Measurements from ENCODE around the gene GTF3C2. TPM values are rescaled to one million over a fixed set of nuclear protein-coding genes. Genes with fewer than 3 reads are reported as not detected.

The GTF3C2 gene
- total RNA-seq, 1 donor from 2014 or later, result 61.3 TPM

DNA sequence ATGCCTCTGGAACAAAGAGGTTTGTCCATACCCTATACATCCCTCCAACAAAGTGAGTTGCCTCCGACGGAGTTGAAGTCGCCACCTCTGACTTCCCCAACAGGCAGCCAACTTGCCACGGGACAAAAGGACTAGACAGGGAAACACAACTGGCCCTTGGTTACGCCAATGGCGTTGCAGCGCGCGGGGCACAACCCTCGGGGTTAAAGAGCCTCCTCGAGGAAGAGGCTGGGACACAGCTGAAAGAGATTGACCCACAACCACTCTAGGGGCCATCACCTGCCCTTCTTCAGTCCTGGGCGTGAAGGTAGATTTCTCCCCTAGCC, 545 bp downstream of the GTF3C2 start:
- H3K27ac Mint-ChIP-seq (ENCODE audit: unreplicated experiment), result peak overlapping the region; percentile 97
- H3K27me3 ChIP-seq (ENCODE audit: insufficient read depth, low read length), result no peaks in the 10 kb centered on the region
- peak; percentile 47 for DNase-seq (ENCODE audit: low read depth)
- no peak for FAIRE-seq
- peaks cover 3% of the 10 kb centered on the region for H3K9me3 Mint-ChIP-seq (ENCODE audit: unreplicated experiment)
- peak overlapping the region; percentile 86 for H2AFZ ChIP-seq (ENCODE audit: low read depth, low read length)
- H3K36me3 ChIP-seq (ENCODE audit: insufficient read depth, low read length), result no peaks in the 10 kb centered on the region
- peak overlapping the region; percentile 93 for H3K4me2 ChIP-seq (ENCODE audit: low read length)
- H3K4me3 ChIP-seq (ENCODE audit: insufficient read depth, low read depth, low read length), result peak overlapping the region; percentile 98
- H3K27me3 Mint-ChIP-seq (ENCODE audit: low read depth, unreplicated experiment), result no peaks in the 10 kb centered on the region
- peak overlapping the region; percentile 98 for H3K4me3 Mint-ChIP-seq (ENCODE audit: unreplicated experiment)
- no peaks in the 10 kb centered on the region for H3K9me3 ChIP-seq (ENCODE audit: insufficient read depth, low read depth, low read length)
- H3K27ac ChIP-seq (ENCODE audit: low read depth, low read length), result peak overlapping the region; percentile 85
- peaks cover 5% of the 10 kb centered on the region for H3K4me1 ChIP-seq (ENCODE audit: insufficient read depth, low read length)
- H4K20me1 ChIP-seq (ENCODE audit: insufficient read depth, low read length), result peaks cover 12% of the 10 kb centered on the region
- H3K79me2 ChIP-seq (ENCODE audit: insufficient read depth, low read length), result peaks cover 75% of the 10 kb centered on the region
- H3K36me3 Mint-ChIP-seq (ENCODE audit: low read depth, unreplicated experiment), result peaks cover 1% of the 10 kb centered on the region
- no peak for TF ChIP-seq EZH2 (IDR thresholded peaks at IDR 0.05; ENCODE audit: insufficient read depth, low read length)
- TF ChIP-seq, protein P1, sequence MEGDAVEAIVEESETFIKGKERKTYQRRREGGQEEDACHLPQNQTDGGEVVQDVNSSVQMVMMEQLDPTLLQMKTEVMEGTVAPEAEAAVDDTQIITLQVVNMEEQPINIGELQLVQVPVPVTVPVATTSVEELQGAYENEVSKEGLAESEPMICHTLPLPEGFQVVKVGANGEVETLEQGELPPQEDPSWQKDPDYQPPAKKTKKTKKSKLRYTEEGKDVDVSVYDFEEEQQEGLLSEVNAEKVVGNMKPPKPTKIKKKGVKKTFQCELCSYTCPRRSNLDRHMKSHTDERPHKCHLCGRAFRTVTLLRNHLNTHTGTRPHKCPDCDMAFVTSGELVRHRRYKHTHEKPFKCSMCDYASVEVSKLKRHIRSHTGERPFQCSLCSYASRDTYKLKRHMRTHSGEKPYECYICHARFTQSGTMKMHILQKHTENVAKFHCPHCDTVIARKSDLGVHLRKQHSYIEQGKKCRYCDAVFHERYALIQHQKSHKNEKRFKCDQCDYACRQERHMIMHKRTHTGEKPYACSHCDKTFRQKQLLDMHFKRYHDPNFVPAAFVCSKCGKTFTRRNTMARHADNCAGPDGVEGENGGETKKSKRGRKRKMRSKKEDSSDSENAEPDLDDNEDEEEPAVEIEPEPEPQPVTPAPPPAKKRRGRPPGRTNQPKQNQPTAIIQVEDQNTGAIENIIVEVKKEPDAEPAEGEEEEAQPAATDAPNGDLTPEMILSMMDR (IDR thresholded peaks at IDR 0.05; ENCODE audit: insufficient read depth, low read depth, low read length), result no peak
- peaks cover 26% of the 10 kb centered on the region for H3K4me1 Mint-ChIP-seq (ENCODE audit: low read depth, unreplicated experiment)
- peak overlapping the region; percentile 88 for H3K9ac ChIP-seq (ENCODE audit: low read length)

DNA sequence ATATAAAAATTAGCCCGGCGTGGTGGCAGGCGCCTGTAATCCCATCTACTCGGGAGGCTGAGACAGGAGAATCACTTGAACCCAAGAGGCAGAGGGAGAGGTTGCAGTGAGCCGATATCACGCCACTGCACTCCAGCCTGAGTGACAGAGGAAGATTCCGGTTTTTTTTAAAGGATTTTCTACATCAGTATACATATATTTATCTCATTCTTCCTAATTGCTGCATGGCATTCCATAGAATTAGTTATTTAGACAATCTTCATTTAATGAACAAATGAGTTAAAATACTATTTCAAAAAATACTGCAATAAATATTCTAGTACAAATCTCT, 2.0 kb downstream of the GTF3C2 start:
- no peak for FAIRE-seq
- H3K27ac Mint-ChIP-seq (ENCODE audit: unreplicated experiment), result peak overlapping the region; percentile 94

More for the DNA sequence above, 2.0 kb downstream of the GTF3C2 start:
- Mint-ChIP-seq H3K9me3 (ENCODE audit: unreplicated experiment) (peaks cover 3% of the 10 kb centered on the region), H3K27me3 (ENCODE audit: low read depth, unreplicated experiment) (no peaks in the 10 kb centered on the region), H3K4me1 (ENCODE audit: low read depth, unreplicated experiment) (peaks cover 26% of the 10 kb centered on the region), H3K4me3 (ENCODE audit: unreplicated experiment) (peak overlapping the region; percentile 98), H3K36me3 (ENCODE audit: low read depth, unreplicated experiment) (peaks cover 1% of the 10 kb centered on the region)
- H3K4me2 ChIP-seq (ENCODE audit: low read length), result peak overlapping the region; percentile 19
- peaks cover 86% of the 10 kb centered on the region for H3K79me2 ChIP-seq (ENCODE audit: insufficient read depth, low read length)
- no peaks in the 10 kb centered on the region for H3K36me3 ChIP-seq (ENCODE audit: insufficient read depth, low read length)
- H3K9me3 ChIP-seq (ENCODE audit: insufficient read depth, low read depth, low read length), result no peaks in the 10 kb centered on the region
- no peaks in the 10 kb centered on the region for H3K27me3 ChIP-seq (ENCODE audit: insufficient read depth, low read length)
- DNase-seq (ENCODE audit: low read depth), result no peak
- TF ChIP-seq EZH2 (IDR thresholded peaks at IDR 0.05; ENCODE audit: insufficient read depth, low read length), result no peak
- TF ChIP-seq, protein P1 (IDR thresholded peaks at IDR 0.05; ENCODE audit: insufficient read depth, low read depth, low read length), result no peak
- H3K4me1 ChIP-seq (ENCODE audit: insufficient read depth, low read length), result peaks cover 5% of the 10 kb centered on the region
- H3K4me3 ChIP-seq (ENCODE audit: insufficient read depth, low read depth, low read length), result no peak overlapping the region
- no peak overlapping the region for H3K9ac ChIP-seq (ENCODE audit: low read length)
- no peak overlapping the region for H3K27ac ChIP-seq (ENCODE audit: low read depth, low read length)
- no peak overlapping the region for H2AFZ ChIP-seq (ENCODE audit: low read depth, low read length)
- peaks cover 16% of the 10 kb centered on the region for H4K20me1 ChIP-seq (ENCODE audit: insufficient read depth, low read length)
